Esophagus squamous epithelium (tissue), 4 donors: ENCODE measurements around the gene FGFR3.

Experiments
- POLR2A ChIP-seq, 4 donors: fragments of 450-650 bp; IDR thresholded peaks; one replicate each; pipeline ENCODE4 v1.6.1; 2017; ENCODE audit warnings: antibody characterized with exemption in 4 of 4, mild to moderate bottlenecking in 4 of 4, moderate library complexity in 3 of 4
- TF ChIP-seq, protein P1 (sequence below), 6 experiments: fragments of 450-650 bp in 4 of 6; fragments of 200-600 bp in 2 of 6; sonication (generic) in 2 of 6; IDR thresholded peaks; one replicate each; pipeline ENCODE4 v1.5.1; 2016 to 2019; ENCODE audit warnings: antibody characterized with exemption in 6 of 6, mild to moderate bottlenecking in 4 of 6, moderate library complexity in 4 of 6

DNA sequence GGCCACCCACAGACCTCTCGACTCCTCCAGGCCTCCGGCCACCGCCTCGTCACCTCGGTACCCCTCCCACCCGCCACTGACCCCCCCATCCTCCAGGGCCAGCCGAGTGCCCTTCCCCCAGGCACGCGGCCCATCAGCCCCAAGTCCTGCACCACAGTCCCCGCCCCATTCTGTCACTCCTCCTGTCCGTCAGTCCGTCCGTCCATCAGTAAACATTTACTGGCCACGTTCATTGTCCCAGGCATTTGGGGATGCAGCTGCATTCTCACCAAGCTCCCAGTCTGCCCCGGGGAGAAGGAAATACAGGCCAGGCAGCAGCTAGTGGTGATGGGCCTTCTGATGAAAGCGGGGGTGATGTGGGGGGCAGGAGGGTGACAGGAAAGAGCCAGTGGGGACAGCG, 35.3 kb upstream of the FGFR3 start:
- no peak for TF ChIP-seq POLR2A (IDR thresholded peaks at IDR 0.05)
- TF ChIP-seq, protein P1, sequence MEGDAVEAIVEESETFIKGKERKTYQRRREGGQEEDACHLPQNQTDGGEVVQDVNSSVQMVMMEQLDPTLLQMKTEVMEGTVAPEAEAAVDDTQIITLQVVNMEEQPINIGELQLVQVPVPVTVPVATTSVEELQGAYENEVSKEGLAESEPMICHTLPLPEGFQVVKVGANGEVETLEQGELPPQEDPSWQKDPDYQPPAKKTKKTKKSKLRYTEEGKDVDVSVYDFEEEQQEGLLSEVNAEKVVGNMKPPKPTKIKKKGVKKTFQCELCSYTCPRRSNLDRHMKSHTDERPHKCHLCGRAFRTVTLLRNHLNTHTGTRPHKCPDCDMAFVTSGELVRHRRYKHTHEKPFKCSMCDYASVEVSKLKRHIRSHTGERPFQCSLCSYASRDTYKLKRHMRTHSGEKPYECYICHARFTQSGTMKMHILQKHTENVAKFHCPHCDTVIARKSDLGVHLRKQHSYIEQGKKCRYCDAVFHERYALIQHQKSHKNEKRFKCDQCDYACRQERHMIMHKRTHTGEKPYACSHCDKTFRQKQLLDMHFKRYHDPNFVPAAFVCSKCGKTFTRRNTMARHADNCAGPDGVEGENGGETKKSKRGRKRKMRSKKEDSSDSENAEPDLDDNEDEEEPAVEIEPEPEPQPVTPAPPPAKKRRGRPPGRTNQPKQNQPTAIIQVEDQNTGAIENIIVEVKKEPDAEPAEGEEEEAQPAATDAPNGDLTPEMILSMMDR (IDR thresholded peaks at IDR 0.05): no peak
